Tongue (tissue), 2 donors: Measurements from ENCODE around the gene RABGAP1. TPM values are rescaled to one million over a fixed set of nuclear protein-coding genes. Genes with fewer than 3 reads are reported as not detected.

ENCODE experiments used
- DNase-seq: peaks from one replicate; pipeline ENCODE4 v3.0.0-alpha.2; 2015
- total RNA-seq: library from RNA; depleted of rRNA; stranded (reverse); fragments of >200 nt; gene quantifications from one replicate; pipeline ENCODE4 v1.2.3, GENCODE V29; 2014

RABGAP1 gene
- total RNA-seq, 1 donor from 2014 or later = 83.2 TPM

GRCh38 chr9:123085916-123086315 lies 145.1 kb downstream of the RABGAP1 start:
- no peak for DNase-seq

DNA sequence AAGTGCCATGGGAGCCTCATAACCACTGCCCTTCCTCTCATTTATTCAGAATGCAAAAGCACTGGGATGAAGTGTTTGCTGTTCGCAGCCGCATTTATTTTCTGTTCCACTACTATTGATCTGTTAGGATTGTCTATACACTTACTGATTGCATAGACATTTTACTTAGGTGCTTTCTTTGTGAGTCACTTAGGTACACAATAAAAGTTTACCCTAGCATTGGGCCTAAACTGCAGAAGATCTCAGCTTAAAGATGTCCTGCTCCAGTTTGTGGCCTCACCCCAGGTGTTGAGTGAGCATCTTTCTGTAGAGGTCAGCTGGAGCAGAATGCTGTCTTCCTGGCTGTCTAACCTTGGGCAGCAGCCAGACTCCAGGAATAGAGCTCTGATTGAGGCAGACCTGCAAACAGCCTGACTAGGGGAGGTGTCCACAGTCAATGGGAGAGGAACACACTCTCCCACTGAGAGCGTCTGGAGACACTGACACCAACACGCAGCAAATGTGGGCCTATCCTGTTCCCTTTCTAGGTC lies 146.6 kb downstream of the RABGAP1 start:
- DNase-seq = no peak

DNA sequence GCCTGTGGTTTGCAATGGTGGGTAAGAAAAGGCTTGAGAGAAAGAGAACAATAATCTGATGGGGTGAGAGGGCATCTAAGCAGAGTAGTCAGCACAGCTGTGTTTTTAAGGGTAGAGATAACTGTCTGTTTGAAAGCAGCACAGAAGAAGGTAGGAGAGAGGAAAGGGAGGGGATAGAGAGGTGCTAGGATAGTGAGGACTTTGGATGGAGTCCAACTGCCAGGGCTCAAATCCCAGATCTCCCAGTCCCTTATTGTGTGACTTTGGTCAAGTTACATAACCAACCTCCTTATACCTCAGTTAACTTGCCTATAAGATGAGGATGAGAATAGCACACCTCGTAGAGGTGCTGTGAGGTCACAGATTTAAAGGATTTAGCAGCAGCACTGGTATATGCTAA lies 148.2 kb downstream of the RABGAP1 start:
- no peak for DNase-seq

DNA sequence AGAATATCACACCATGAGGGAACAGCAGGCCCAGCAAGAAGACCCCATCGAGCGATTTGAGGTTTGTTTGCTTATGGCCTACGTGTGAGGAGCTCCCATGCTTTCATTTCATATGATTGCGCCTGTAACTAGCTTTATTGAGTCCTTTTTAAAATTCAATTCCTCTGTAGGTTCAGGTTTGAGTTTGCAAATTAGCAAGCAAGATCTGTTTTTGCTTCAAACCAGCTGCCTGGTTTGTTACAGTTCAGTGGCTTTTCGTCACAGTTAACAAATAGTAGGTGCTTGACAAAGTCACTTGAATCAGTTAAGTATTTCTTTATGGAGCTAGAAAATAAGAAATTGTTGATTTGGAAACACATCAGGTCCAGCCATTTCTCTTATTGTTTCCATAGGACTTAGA lies 149.0 kb downstream of the RABGAP1 start:
- no peak for DNase-seq

DNA sequence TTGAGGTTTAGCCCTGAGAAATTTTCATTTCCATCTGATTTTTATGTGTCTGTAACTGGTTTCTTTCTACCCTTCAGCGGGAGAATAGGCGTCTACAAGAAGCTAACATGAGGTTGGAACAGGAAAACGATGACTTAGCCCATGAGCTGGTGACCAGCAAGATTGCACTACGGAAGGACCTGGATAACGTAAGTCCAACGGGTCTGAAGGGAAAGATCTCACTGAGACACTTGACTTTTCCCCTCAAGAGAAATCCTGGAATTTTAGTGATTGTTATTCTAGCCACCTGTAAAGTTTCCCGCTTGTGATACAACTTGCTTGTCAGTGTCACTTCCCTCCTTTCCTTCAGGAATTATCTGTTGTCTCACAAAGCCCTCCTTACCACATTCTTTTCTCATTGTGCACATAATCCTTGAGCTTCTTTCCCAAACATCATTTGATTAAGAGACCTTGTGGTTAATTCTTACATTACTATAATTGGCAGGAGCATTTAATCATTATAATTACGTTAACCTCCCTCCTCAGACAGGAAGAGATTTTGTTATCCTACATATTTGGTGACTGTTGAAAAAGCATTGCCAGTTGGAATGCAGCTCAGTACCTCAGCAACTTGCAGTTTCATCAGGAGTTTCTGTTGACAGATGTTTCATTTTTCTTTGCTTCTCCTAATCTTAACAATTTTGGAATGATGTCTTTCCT lies 149.5 kb downstream of the RABGAP1 start:
- no peak for DNase-seq

DNA sequence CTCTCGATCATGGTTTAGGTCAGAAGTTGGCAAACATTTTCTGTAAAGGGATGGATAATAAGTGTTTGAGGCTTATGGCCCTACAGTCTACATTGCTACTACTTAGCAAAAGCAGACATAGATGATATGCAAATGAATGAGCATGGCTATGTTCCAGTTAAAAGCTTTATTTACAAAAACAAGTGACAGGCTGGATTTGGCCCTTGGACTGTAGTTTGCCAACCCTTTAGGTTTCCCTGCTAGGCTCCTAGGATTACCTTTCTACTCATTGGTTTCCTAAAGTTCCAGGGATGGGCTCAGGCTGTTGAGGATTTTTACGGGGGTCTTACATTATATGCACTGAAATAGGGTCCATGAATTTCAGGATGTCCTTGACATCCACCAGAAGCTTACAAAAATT lies 150.1 kb downstream of the RABGAP1 start:
- no peak for DNase-seq

DNA sequence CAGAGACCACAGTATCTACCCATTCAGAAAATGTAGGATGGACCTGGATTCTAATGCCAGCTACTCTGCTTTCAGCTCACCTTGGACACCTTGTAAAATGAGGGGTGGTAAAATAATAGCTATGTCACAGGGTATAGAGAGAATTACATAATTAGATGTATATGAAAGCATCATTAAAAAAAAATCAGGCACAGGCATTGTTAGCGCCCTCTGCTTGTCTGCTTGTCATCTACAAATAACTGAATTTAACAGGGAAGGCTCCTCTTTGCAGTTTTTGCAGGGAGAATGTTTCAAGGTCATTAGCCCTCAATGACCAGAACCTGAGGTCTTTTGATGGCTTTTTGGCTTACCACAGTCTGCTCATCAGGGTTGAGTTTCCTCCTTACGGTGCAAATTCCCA lies 150.6 kb downstream of the RABGAP1 start:
- DNase-seq = no peak

DNA sequence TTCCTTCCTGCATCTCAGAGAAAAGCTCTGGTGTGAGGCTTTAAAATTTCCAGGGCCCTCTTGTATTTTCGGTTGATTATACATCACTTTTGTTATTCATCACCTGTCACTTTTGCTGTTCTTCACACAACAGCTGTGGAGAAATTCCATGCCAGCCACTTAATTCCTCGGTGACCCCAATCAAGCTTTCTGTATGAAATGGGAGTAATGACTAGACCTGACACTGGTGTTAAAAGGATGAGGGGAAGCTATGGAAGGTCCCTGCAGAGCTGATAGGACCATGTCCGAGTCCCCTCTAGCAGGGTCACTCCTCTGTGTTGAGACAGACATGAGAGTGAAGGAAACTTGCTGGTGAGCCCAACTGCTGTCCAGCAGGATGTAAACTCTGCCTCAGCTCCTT lies 152.3 kb downstream of the RABGAP1 start:
- no peak for DNase-seq

GRCh38 chr9:123096987-123097386 lies 156.2 kb downstream of the RABGAP1 start:
- no peak for DNase-seq

GRCh38 chr9:123097430-123098095 lies 156.7 kb downstream of the RABGAP1 start:
- DNase-seq = no peak

DNA sequence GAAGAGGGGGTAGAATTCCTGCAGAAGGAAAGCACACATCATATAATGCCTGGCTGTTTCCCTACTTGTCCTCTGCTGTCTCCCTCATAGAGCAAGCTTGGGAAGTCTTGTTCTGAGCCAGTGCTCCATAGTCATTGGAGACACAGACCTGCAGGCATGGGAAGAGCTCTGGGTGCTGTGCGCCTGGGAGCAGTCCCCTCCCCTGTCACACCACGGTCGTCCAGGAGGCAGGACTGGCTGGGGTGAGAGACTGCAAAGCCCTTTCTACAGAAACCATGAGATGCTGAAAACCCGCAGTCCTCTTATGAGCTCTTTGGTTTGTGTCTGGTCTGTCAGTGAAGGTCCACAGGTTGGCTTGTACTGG lies 157.3 kb downstream of the RABGAP1 start:
- DNase-seq = no peak

- no peak for DNase-seq
Measured at GRCh38 chr9:123099042-123099441, 158.2 kb downstream of the RABGAP1 start.

DNA sequence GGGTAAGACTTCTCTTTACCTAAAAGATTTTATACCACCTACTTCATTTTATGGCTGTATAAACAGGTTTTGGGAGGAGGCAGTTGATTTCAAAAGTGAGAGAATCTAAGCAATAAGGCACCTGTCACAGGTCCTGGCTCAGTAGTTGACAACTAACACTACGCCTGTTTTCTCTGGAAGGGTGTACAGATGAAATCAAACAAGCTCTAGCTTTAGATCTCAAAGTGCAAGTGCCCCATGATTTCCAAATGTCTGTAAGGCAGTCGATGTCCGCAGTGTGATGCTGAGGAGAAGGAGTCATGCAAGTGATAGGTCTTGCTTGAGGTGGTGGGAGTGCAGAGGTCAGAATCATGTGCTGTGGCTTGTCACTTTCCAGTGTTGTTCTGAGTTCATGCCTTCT lies 158.7 kb downstream of the RABGAP1 start:
- DNase-seq = no peak

- no peak for DNase-seq
Measured at GRCh38 chr9:123102375-123103113, 161.7 kb downstream of the RABGAP1 start.

DNA sequence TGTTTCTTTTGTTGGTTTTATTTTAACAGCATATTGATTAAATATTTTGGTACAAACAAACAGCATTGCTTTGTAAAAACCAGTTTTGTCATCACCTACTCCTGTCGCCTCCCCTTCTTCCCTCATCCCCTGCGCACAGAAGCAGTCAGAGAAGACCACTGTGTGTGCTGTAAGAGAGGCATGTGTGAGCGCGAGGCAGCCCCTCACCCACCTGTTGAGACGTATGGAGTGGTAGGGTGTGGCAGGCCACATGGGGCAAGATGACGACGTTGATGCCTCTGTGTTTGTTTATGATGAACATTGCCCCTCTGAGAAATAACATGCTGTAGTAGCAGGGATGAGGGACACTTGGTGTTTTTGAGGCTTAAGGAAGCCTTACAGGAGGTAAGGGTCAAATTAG lies 164.0 kb downstream of the RABGAP1 start:
- no peak for DNase-seq

- no peak for DNase-seq
Measured at GRCh38 chr9:123105490-123105889, 164.7 kb downstream of the RABGAP1 start.

GRCh38 chr9:123107639-123108285 lies 166.9 kb downstream of the RABGAP1 start:
- DNase-seq = no peak

GRCh38 chr9:123108976-123109375 lies 168.2 kb downstream of the RABGAP1 start:
- no peak for DNase-seq

DNA sequence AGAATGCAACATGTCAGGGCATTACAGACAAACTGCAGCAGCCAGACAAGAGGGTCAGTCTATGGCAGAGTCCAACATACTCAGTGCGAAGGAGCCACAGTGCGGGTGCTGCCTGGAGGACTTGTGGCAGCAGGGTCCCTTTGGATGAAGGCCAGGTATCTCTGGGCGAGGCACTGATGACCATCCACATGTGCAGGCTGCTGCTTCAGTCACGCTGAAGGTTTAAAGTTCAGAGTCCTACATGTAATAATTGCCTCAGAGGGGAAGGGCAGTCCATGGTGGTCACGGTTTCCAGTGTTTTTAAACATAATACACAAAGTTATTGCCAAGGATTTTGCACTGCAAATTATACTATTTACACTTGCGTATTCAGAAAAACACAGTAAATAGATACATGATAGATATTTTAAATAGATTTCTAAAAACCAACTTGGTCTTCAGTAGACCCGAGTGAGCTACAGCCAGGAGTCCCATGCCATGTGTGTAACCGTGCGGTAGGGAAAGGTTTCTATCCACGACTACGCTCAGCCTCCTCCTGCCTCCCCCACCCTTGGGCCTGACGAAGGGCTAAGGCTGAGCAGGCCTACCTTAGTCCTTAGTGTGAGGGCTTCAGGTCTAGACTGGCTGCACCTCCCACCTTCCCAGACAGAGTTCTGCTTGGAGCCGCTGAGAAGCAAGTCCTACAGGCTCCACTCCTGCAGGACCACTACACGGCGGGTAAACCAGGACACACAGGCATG lies 168.9 kb downstream of the RABGAP1 start:
- DNase-seq = no peak

GRCh38 chr9:123111427-123112014 lies 170.7 kb downstream of the RABGAP1 start:
- DNase-seq = no peak
